H9 (cell line): Measurements from ENCODE around the gene S100A2. TPM values are rescaled to one million over a fixed set of nuclear protein-coding genes. Genes with fewer than 3 reads are reported as not detected.

ENCODE experiments used
- DNase-seq: peaks from one replicate; pipeline ENCODE4 v3.0.0-alpha.2; 2017
- H2AFZ ChIP-seq: one replicate; pipeline ENCODE4 v1.6.1; 2013; ENCODE audit warnings: mild to moderate bottlenecking, low read length, control low read depth, moderate library complexity
- H2AK5ac ChIP-seq: 2 replicates; pipeline ENCODE4 v1.6.1; 2013; ENCODE audit warnings: low read length, control low read depth, mixed read lengths; ENCODE audit not compliant: insufficient read length
- H2BK120ac ChIP-seq: one replicate; pipeline ENCODE4 v1.6.1; 2013; ENCODE audit warnings: low read depth, mild to moderate bottlenecking, low read length, control low read depth, inconsistent platforms; ENCODE audit not compliant: poor library complexity, severe bottlenecking
- H2BK12ac ChIP-seq: 2 replicates; pipeline ENCODE4 v1.6.1; 2013; ENCODE audit warnings: low read length, control low read depth, mixed read lengths, low read depth; ENCODE audit not compliant: insufficient read length
- H2BK15ac ChIP-seq: 2 replicates; pipeline ENCODE4 v1.6.1; 2013; ENCODE audit warnings: low read depth, low read length, control low read depth
- H2BK20ac ChIP-seq: one replicate; pipeline ENCODE4 v1.6.1; 2013; ENCODE audit warnings: low read depth, mild to moderate bottlenecking, low read length, control low read depth, inconsistent platforms; ENCODE audit not compliant: poor library complexity, severe bottlenecking
- H2BK5ac ChIP-seq: 2 replicates; pipeline ENCODE4 v1.6.1; 2013; ENCODE audit warnings: low read length, control low read depth, mixed read lengths; ENCODE audit not compliant: insufficient read length
- H3K14ac ChIP-seq: 2 replicates; pipeline ENCODE4 v1.6.1; 2013; ENCODE audit warnings: low read length, control low read depth; ENCODE audit not compliant: insufficient read depth
- H3K18ac ChIP-seq: 2 replicates; pipeline ENCODE4 v1.6.1; 2013; ENCODE audit warnings: low read depth, mild to moderate bottlenecking, mixed read lengths, low read length, control low read depth; ENCODE audit not compliant: insufficient read length
- H3K23ac ChIP-seq: 2 replicates; pipeline ENCODE4 v1.6.1; 2013; ENCODE audit warnings: low read length, control low read depth, mixed read lengths, low read depth; ENCODE audit not compliant: insufficient read length
- H3K23me2 ChIP-seq: 2 replicates; pipeline ENCODE4 v1.6.1; 2013; ENCODE audit warnings: low read depth, mild to moderate bottlenecking, mixed read lengths, low read length, control low read depth; ENCODE audit not compliant: insufficient read length, poor library complexity, severe bottlenecking
- H3K27ac ChIP-seq: 2 replicates; pipeline ENCODE4 v1.5.1; 2013; ENCODE audit warnings: low read length, control low read depth, mixed read lengths, low read depth; ENCODE audit not compliant: insufficient read length
- H3K27me3 ChIP-seq: 2 replicates; pipeline ENCODE4 v1.6.1; 2013; ENCODE audit warnings: low read length, control low read depth, inconsistent platforms; ENCODE audit not compliant: insufficient read depth
- H3K4ac ChIP-seq: 2 replicates; pipeline ENCODE4 v1.6.1; 2013; ENCODE audit warnings: low read depth, mild to moderate bottlenecking, control low read depth, inconsistent platforms, low read length, moderate library complexity
- H3K4me1 ChIP-seq: 2 replicates; pipeline ENCODE4 v1.6.1; 2013; ENCODE audit warnings: low read length, control low read depth, inconsistent platforms; ENCODE audit not compliant: insufficient read depth
- H3K4me2 ChIP-seq: 2 replicates; pipeline ENCODE4 v1.6.1; 2013; ENCODE audit warnings: low read length, control low read depth, mixed read lengths; ENCODE audit not compliant: insufficient read length, insufficient read depth
- H3K56ac ChIP-seq: 2 replicates; pipeline ENCODE4 v1.6.1; 2013; ENCODE audit warnings: low read depth, mild to moderate bottlenecking, mixed read lengths, low read length, control low read depth; ENCODE audit not compliant: insufficient read length
- H3K79me1 ChIP-seq: 2 replicates; pipeline ENCODE4 v1.6.1; 2013; ENCODE audit warnings: low read depth, mild to moderate bottlenecking, moderate library complexity, low read length, control low read depth, inconsistent platforms; ENCODE audit not compliant: insufficient read depth, poor library complexity, severe bottlenecking
- H3K79me2 ChIP-seq: 2 replicates; pipeline ENCODE4 v1.6.1; 2013; ENCODE audit warnings: low read length, control low read depth, inconsistent platforms; ENCODE audit not compliant: insufficient read depth
- H3K9ac ChIP-seq: 2 replicates; pipeline ENCODE4 v1.6.1; 2013; ENCODE audit warnings: low read length, control low read depth, mixed read lengths; ENCODE audit not compliant: insufficient read length; ENCODE audit errors: extremely low read depth
- H3K9me3 ChIP-seq: one replicate; pipeline ENCODE4 v1.6.1; 2013; ENCODE audit warnings: low read depth, low read length, inconsistent platforms; ENCODE audit not compliant: control insufficient read depth
- H3T11ph ChIP-seq: one replicate; pipeline ENCODE4 v1.6.1; 2013; ENCODE audit warnings: mild to moderate bottlenecking, low read length, control low read depth, inconsistent platforms
- H4K20me1 ChIP-seq: one replicate; pipeline ENCODE4 v1.6.1; 2013; ENCODE audit not compliant: control insufficient read depth, insufficient read length, insufficient read depth
- H4K5ac ChIP-seq: 2 replicates; pipeline ENCODE4 v1.6.1; 2013; ENCODE audit warnings: low read depth, mild to moderate bottlenecking, mixed read lengths, low read length, control low read depth; ENCODE audit not compliant: insufficient read length
- H4K8ac ChIP-seq: replicated peaks from 2 replicates; pipeline ENCODE4 v1.6.1; 2013; ENCODE audit warnings: low read length, control low read depth, mixed read lengths, low read depth; ENCODE audit not compliant: insufficient read length
- H4K91ac ChIP-seq: 2 replicates; pipeline ENCODE4 v1.6.1; 2013; ENCODE audit warnings: low read depth, mild to moderate bottlenecking, moderate library complexity, mixed read lengths, low read length, control low read depth; ENCODE audit not compliant: insufficient read length
- H3K27ac Mint-ChIP-seq, 3 experiments: 2 replicates in 2 of 3; 3 replicates in 1 of 3; pipeline ENCODE4 v1.8.0; 2020 to 2021; ENCODE audit warnings: mixed read lengths in 3 of 3, mild to moderate bottlenecking in 1 of 3, moderate library complexity in 1 of 3
- H3K27me3 Mint-ChIP-seq: 2 replicates; pipeline ENCODE4 v1.8.0; 2021; ENCODE audit warnings: low read depth, mild to moderate bottlenecking, moderate library complexity, mixed read lengths
- H3K36me3 Mint-ChIP-seq, 3 experiments: 2 replicates in 2 of 3; 3 replicates in 1 of 3; pipeline ENCODE4 v1.8.0; 2020 to 2021; ENCODE audit warnings: low read depth in 3 of 3, mixed read lengths in 3 of 3; ENCODE audit not compliant: insufficient read depth in 1 of 3
- H3K4me1 Mint-ChIP-seq, 2 experiments: 2 replicates each; pipeline ENCODE4 v1.8.0; 2020; ENCODE audit warnings: mixed read lengths in 2 of 2
- H3K4me3 Mint-ChIP-seq, 2 experiments: 2 replicates in 1 of 2; 3 replicates in 1 of 2; pipeline ENCODE4 v1.8.0; 2020 to 2021; ENCODE audit warnings: mild to moderate bottlenecking in 2 of 2, mixed read lengths in 2 of 2, moderate library complexity in 1 of 2
- H3K9me3 Mint-ChIP-seq, 2 experiments: 2 replicates in 1 of 2; 3 replicates in 1 of 2; pipeline ENCODE4 v1.8.0; 2020; ENCODE audit warnings: mild to moderate bottlenecking in 2 of 2, mixed read lengths in 2 of 2, moderate library complexity in 1 of 2
- CTCF ChIP-seq: fragments of 200-600 bp; sonication (generic); conservative IDR thresholded peaks from 3 replicates; pipeline ENCODE4 v1.8.0; 2021; ENCODE audit warnings: antibody characterized with exemption, mild to moderate bottlenecking
- WGBS: extraction: QIAGEN DNeasy Blood & Tissue Kit; methylation state at CpG from one replicate; pipeline ENCODE4 v1.1.7; 2013; ENCODE audit warnings: missing lambda C conversion rate, low lambda C conversion rate, mixed read lengths; ENCODE audit not compliant: insufficient read length; ENCODE audit errors: extremely low coverage; 5-methylcytosine and 5-hydroxymethylcytosine counted together
- total RNA-seq: library from RNA; stranded (reverse); gene quantifications from 2 replicates; pipeline ENCODE4 v1.2.1, GENCODE V29; 2021

Gene S100A2
- total RNA-seq, 1 experiment from 2014 or later: 0.57 TPM

- peaks cover 8% of the 10 kb centered on the region; the same call in 1 of the 2 replicates for H3K4me1 ChIP-seq
- H3T11ph ChIP-seq: no peak within 1 kb of the TSS
- H3K27ac ChIP-seq: no peak within 1 kb of the TSS
- Mint-ChIP-seq H3K4me3 (no peak within 1 kb of the TSS), H3K27me3 (peaks cover 3% of the 10 kb centered on the region), H3K4me1 (peaks cover 28 to 39% of the 10 kb centered on the region in 2 experiments), H3K9me3 (no peaks in the 10 kb centered on the region), H3K36me3 (no peaks in the 10 kb centered on the region; a peak in 1 of 7 replicates), H3K27ac (peak within 1 kb of the TSS in 1 of 3 experiments; percentile 70; a peak in 2 of 7 replicates)
- no peaks in the 10 kb centered on the region for H3K27me3 ChIP-seq
- H3K79me2 ChIP-seq: no peaks in the 10 kb centered on the region
- H3K14ac ChIP-seq: no peak within 1 kb of the TSS; the same call in 1 of the 2 replicates
- H3K18ac ChIP-seq: no peak within 1 kb of the TSS
- no peak within 1 kb of the TSS for H3K4me2 ChIP-seq
- H4K20me1 ChIP-seq: no peaks in the 10 kb centered on the region
- H2BK12ac ChIP-seq: no peak within 1 kb of the TSS
- DNase-seq: no peak
- H3K23ac ChIP-seq: no peak within 1 kb of the TSS
- no peak within 1 kb of the TSS for H2BK20ac ChIP-seq
- H2BK120ac ChIP-seq: no peak within 1 kb of the TSS
- H3K23me2 ChIP-seq: no peaks in the 10 kb centered on the region
- no peak within 1 kb of the TSS for H4K91ac ChIP-seq
- no CpG with 5 or more reads among the region's 11 CpGs for WGBS
- H2BK15ac ChIP-seq: no peak within 1 kb of the TSS
- no peak within 1 kb of the TSS for H2BK5ac ChIP-seq
- TF ChIP-seq CTCF: no peak
- no peak within 1 kb of the TSS for H2AFZ ChIP-seq
- no peak within 1 kb of the TSS for H3K4ac ChIP-seq
- no peak within 1 kb of the TSS for H4K8ac ChIP-seq
- no peak within 1 kb of the TSS for H2AK5ac ChIP-seq
- no peak within 1 kb of the TSS for H4K5ac ChIP-seq
- no peaks in the 10 kb centered on the region for H3K9me3 ChIP-seq
- H3K56ac ChIP-seq: no peak within 1 kb of the TSS
- no peak within 1 kb of the TSS for H3K9ac ChIP-seq
- no peaks in the 10 kb centered on the region for H3K79me1 ChIP-seq
These were observed 25.0 kb downstream of the S100A2 start, which contains the start of gene S100A5 for GRCh38 chr1:153540394-153541361. S100A5 (minus strand) TSS chr1:153540934; CDS start chr1:153540191, 743 bp downstream.
